Prostate gland (tissue), 2 donors: ENCODE results near the gene ANKRD13C.

ENCODE experiments used
- CTCF ChIP-seq, 4 experiments: fragments of 200-600 bp in 2 of 4; fragments of 450-650 bp in 2 of 4; sonication (generic) in 2 of 4; IDR thresholded peaks; 1 replicate in 3 of 4; 2 replicates in 1 of 4; pipeline ENCODE4 v1.5.1; 2016 to 2019; ENCODE audit warnings: antibody characterized with exemption in 4 of 4, mild to moderate bottlenecking in 2 of 4, moderate library complexity in 2 of 4
- POLR2A ChIP-seq: fragments of 450-650 bp; IDR thresholded peaks from one replicate; pipeline ENCODE4 v1.6.1; 2016; ENCODE audit warnings: antibody characterized with exemption, mild to moderate bottlenecking

- TF ChIP-seq CTCF (IDR thresholded peaks at IDR 0.05) (no peak), POLR2A (no peak)
Measured at GRCh38 chr1:70331962-70332361, 22.6 kb downstream of the ANKRD13C start.
